Panc1 (cell line): ENCODE results near the gene NECAB2. TPM values are rescaled to one million over a fixed set of nuclear protein-coding genes. Genes with fewer than 3 reads are reported as not detected.

Source experiments
- ATAC-seq: fragments of 200-7000 bp; cut with Tn5 transposase; 2 replicates; pipeline ENCODE4 v1.9.1; 2020; ENCODE audit warnings: mild to moderate bottlenecking, moderate library complexity
- BruUV-seq: library from RNA; stranded (reverse); fragments of 400-500 nt; replicated peaks from 2 replicates; lab custom pipeline; 2021; lab: Mats Ljungman, UMichigan
- CTCF ChIA-PET: fragments of 300-600 bp; sonication (Branson Sonifier 250); formaldehyde crosslinking; loops from one replicate; lab custom pipeline; 2022; ENCODE audit warnings: antibody characterized with exemption; lab: Charles Lee
- POLR2A ChIA-PET: fragments of 300-600 bp; sonication (Branson Sonifier 250); formaldehyde crosslinking; loops from one replicate; lab custom pipeline; 2022; ENCODE audit warnings: antibody characterized with exemption; lab: Charles Lee
- DNase-seq: peaks from one replicate; pipeline ENCODE4 v3.0.0-alpha.2; 2010; ENCODE audit warnings: low read depth, low spot score
- H3K27ac ChIP-seq: 2 replicates; pipeline ENCODE4 v1.5.1; 2011; ENCODE audit warnings: mild to moderate bottlenecking, low read length, inconsistent platforms
- H3K27me3 ChIP-seq: fragments of 200-500 bp; sonication (Bioruptor generic); 2 replicates; pipeline ENCODE4 v1.6.0; 2014; ENCODE audit warnings: low read length, inconsistent platforms; ENCODE audit not compliant: control insufficient read depth, insufficient read depth
- H3K36me3 ChIP-seq: fragments of 200-500 bp; sonication (Bioruptor generic); 2 replicates; pipeline ENCODE4 v1.5.1; 2014; ENCODE audit warnings: inconsistent platforms, mild to moderate bottlenecking, low read length, moderate library complexity; ENCODE audit not compliant: control insufficient read depth, insufficient read depth
- H3K4me1 ChIP-seq: 2 replicates; pipeline ENCODE4 v1.5.1; 2011; ENCODE audit warnings: inconsistent platforms, mild to moderate bottlenecking, low read length, moderate library complexity; ENCODE audit not compliant: control insufficient read depth, insufficient read depth
- H3K4me3 ChIP-seq, 2 experiments: 2 replicates each; pipeline ENCODE4 v1.5.1; 2011 to 2012; ENCODE audit warnings: low read depth in 2 of 2, low read length in 2 of 2, mild to moderate bottlenecking in 2 of 2, inconsistent platforms in 1 of 2, moderate library complexity in 1 of 2
- H3K9me3 ChIP-seq: fragments of 200-500 bp; sonication (Bioruptor generic); 2 replicates; pipeline ENCODE4 v1.5.1; 2014; ENCODE audit warnings: low read depth, mild to moderate bottlenecking, inconsistent platforms, low read length, moderate library complexity; ENCODE audit not compliant: control insufficient read depth, insufficient read depth
- CTCF ChIP-seq: fragments of 450-650 bp; IDR thresholded peaks from 2 replicates; pipeline ENCODE4 v1.5.1; 2017; ENCODE audit warnings: mild to moderate bottlenecking
- POLR2AphosphoS5 ChIP-seq: IDR thresholded peaks from 2 replicates; pipeline ENCODE4 v1.6.1; 2012; ENCODE audit warnings: mild to moderate bottlenecking, low read depth, low read length, moderate library complexity
- REST ChIP-seq, 2 experiments: IDR thresholded peaks; 2 replicates each; pipeline ENCODE4 v1.6.1; 2011 to 2012; ENCODE audit warnings: low read depth in 2 of 2, control low read depth in 1 of 2, low read length in 1 of 2, mild to moderate bottlenecking in 1 of 2, moderate library complexity in 1 of 2; ENCODE audit not compliant: insufficient read depth in 1 of 2
- SIN3A ChIP-seq: IDR thresholded peaks from 2 replicates; pipeline ENCODE4 v1.6.1; 2012; ENCODE audit warnings: low read depth, mild to moderate bottlenecking, low read length, moderate library complexity, borderline replicate concordance; ENCODE audit not compliant: insufficient read depth
- TCF7L2 ChIP-seq: IDR thresholded peaks from 2 replicates; pipeline ENCODE4 v1.6.1; 2011; ENCODE audit warnings: mild to moderate bottlenecking, low read depth, low read length, inconsistent platforms
- in situ Hi-C: cut with HindIII; loops from 2 replicates; pipeline ENCODE4 v1.10.0; 2016; ENCODE audit warnings: low sequenced_read_pairs, low pct_unique_long_range_greater_than_20kb
- intact Hi-C: fragments of 100-400 bp; cut with micrococcal nuclease; formaldehyde crosslinking; loops from one replicate; pipeline ENCODE4 v1.10.0; 2022; ENCODE audit not compliant: unreplicated experiment
- total RNA-seq: library from RNA; stranded (reverse); gene quantifications from one replicate; pipeline ENCODE4 v1.2.1, GENCODE V29; 2021; ENCODE audit not compliant: unreplicated experiment

NECAB2 gene
- total RNA-seq, 1 experiment from 2014 or later: 0.33 TPM

GRCh38 chr16:83923581-83924365, 44.3 kb upstream of the NECAB2 start:
- DNase-seq (no peak), ATAC-seq (no peak)
- ChIA-PET POLR2A (no interaction called here), CTCF (interaction anchor here (0.5 to 0.6 kb wide), 2 partner anchors 46 to 109 kb away, joined by 5 to 14 read pairs; no protein-coding TSS in a partner anchor)
- Histone ChIP-seq H3K27ac (no peak overlapping the region), H3K36me3 (no peaks in the 10 kb centered on the region), H3K9me3 (no peaks in the 10 kb centered on the region), H3K4me1 (peaks cover 6% of the 10 kb centered on the region), H3K4me3 (no peak overlapping the region), H3K27me3 (no peaks in the 10 kb centered on the region)
- no TSS peak for BruUV-seq
- TF ChIP-seq TCF7L2 (no peak), REST (IDR thresholded peaks at IDR 0.05; ENCODE audit: insufficient read depth in 1 of 2, low read depth in 2 of 2, low read length in 1 of 2) (no peak), CTCF (no peak), POLR2AphosphoS5 (no peak), SIN3A (no peak)
- intact Hi-C loops (no loop called here), in situ Hi-C loops (no loop called here)

GRCh38 chr16:83924686-83925085, 43.4 kb upstream of the NECAB2 start:
- no peak for TF ChIP-seq SIN3A
- no peak for TF ChIP-seq CTCF
- no peak for TF ChIP-seq TCF7L2
- intact Hi-C loops: no loop called here
- POLR2A ChIA-PET: no interaction called here
- CTCF ChIA-PET: interaction anchor here (0.5 kb wide), 1 partner anchor 45 kb away, joined by 14 read pairs; no protein-coding TSS in a partner anchor
- BruUV-seq: no TSS peak
- ATAC-seq (no peak), DNase-seq (no peak)
- H3K36me3 ChIP-seq: no peaks in the 10 kb centered on the region
- peaks cover 6% of the 10 kb centered on the region for H3K4me1 ChIP-seq
- no peaks in the 10 kb centered on the region for H3K27me3 ChIP-seq
- in situ Hi-C loops: no loop called here
- H3K9me3 ChIP-seq: no peaks in the 10 kb centered on the region
- H3K27ac ChIP-seq: no peak overlapping the region
- no peak overlapping the region for H3K4me3 ChIP-seq
